ENCODE measurements around the gene PTPRZ1.

DNA sequence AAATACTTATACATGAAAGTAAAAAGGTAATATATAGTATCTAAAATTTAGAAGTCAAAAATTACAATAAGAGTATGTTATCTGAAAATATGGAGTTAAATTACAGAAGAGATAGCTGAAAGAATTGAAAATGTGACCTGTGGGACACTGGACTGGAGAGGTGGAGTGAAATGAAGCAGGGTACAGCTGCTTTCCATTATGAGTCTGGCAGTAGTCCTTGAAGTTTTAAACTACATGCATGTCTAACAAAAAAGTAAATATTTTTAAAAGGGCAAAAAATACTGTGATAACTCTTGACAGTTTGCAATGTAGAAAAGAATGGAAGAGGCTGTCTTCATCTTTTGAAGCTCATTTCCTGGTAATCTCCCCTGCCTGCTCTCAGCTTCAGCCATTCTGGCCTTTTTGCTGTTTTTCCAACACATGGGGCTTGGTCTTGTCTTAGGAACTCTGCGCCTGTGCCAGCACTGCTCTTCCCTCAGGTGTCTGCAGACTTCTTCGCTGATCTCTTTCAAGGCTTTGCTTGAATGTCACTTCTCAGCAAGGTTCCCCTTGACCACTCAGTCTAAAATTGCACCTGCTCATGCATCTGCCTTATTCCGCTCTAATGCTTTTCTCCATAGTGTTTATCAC is 36.9 kb downstream of the PTPRZ1 start:
- TF ChIP-seq, protein P1, sequence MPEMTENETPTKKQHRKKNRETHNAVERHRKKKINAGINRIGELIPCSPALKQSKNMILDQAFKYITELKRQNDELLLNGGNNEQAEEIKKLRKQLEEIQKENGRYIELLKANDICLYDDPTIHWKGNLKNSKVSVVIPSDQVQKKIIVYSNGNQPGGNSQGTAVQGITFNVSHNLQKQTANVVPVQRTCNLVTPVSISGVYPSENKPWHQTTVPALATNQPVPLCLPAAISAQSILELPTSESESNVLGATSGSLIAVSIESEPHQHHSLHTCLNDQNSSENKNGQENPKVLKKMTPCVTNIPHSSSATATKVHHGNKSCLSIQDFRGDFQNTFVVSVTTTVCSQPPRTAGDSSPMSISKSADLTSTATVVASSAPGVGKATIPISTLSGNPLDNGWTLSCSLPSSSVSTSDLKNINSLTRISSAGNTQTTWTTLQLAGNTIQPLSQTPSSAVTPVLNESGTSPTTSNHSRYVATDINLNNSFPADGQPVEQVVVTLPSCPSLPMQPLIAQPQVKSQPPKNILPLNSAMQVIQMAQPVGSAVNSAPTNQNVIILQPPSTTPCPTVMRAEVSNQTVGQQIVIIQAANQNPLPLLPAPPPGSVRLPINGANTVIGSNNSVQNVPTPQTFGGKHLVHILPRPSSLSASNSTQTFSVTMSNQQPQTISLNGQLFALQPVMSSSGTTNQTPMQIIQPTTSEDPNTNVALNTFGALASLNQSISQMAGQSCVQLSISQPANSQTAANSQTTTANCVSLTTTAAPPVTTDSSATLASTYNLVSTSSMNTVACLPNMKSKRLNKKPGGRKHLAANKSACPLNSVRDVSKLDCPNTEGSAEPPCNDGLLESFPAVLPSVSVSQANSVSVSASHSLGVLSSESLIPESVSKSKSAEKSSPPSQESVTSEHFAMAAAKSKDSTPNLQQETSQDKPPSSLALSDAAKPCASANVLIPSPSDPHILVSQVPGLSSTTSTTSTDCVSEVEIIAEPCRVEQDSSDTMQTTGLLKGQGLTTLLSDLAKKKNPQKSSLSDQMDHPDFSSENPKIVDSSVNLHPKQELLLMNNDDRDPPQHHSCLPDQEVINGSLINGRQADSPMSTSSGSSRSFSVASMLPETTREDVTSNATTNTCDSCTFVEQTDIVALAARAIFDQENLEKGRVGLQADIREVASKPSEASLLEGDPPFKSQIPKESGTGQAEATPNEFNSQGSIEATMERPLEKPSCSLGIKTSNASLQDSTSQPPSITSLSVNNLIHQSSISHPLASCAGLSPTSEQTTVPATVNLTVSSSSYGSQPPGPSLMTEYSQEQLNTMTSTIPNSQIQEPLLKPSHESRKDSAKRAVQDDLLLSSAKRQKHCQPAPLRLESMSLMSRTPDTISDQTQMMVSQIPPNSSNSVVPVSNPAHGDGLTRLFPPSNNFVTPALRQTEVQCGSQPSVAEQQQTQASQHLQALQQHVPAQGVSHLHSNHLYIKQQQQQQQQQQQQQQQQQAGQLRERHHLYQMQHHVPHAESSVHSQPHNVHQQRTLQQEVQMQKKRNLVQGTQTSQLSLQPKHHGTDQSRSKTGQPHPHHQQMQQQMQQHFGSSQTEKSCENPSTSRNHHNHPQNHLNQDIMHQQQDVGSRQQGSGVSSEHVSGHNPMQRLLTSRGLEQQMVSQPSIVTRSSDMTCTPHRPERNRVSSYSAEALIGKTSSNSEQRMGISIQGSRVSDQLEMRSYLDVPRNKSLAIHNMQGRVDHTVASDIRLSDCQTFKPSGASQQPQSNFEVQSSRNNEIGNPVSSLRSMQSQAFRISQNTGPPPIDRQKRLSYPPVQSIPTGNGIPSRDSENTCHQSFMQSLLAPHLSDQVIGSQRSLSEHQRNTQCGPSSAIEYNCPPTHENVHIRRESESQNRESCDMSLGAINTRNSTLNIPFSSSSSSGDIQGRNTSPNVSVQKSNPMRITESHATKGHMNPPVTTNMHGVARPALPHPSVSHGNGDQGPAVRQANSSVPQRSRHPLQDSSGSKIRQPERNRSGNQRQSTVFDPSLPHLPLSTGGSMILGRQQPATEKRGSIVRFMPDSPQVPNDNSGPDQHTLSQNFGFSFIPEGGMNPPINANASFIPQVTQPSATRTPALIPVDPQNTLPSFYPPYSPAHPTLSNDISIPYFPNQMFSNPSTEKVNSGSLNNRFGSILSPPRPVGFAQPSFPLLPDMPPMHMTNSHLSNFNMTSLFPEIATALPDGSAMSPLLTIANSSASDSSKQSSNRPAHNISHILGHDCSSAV (CRISPR knock-in tag; IDR thresholded peaks at IDR 0.05; ENCODE audit: borderline replicate concordance) = no peak
- TF ChIP-seq ZNF781 (CRISPR knock-in tag; IDR thresholded peaks at IDR 0.05; ENCODE audit: borderline replicate concordance, not compliant biosample characterization) (no peak), ZNF230 (CRISPR knock-in tag; IDR thresholded peaks at IDR 0.05) (no peak), MZF1 (CRISPR knock-in tag; IDR thresholded peaks at IDR 0.05; ENCODE audit: borderline replicate concordance) (no peak), SRF (IDR thresholded peaks at IDR 0.05; ENCODE audit: low read depth, low read length) (no peak), MTA1 (CRISPR knock-in tag; IDR thresholded peaks at IDR 0.05; ENCODE audit: borderline replicate concordance) (no peak)
- TF ChIP-seq, protein P2, sequence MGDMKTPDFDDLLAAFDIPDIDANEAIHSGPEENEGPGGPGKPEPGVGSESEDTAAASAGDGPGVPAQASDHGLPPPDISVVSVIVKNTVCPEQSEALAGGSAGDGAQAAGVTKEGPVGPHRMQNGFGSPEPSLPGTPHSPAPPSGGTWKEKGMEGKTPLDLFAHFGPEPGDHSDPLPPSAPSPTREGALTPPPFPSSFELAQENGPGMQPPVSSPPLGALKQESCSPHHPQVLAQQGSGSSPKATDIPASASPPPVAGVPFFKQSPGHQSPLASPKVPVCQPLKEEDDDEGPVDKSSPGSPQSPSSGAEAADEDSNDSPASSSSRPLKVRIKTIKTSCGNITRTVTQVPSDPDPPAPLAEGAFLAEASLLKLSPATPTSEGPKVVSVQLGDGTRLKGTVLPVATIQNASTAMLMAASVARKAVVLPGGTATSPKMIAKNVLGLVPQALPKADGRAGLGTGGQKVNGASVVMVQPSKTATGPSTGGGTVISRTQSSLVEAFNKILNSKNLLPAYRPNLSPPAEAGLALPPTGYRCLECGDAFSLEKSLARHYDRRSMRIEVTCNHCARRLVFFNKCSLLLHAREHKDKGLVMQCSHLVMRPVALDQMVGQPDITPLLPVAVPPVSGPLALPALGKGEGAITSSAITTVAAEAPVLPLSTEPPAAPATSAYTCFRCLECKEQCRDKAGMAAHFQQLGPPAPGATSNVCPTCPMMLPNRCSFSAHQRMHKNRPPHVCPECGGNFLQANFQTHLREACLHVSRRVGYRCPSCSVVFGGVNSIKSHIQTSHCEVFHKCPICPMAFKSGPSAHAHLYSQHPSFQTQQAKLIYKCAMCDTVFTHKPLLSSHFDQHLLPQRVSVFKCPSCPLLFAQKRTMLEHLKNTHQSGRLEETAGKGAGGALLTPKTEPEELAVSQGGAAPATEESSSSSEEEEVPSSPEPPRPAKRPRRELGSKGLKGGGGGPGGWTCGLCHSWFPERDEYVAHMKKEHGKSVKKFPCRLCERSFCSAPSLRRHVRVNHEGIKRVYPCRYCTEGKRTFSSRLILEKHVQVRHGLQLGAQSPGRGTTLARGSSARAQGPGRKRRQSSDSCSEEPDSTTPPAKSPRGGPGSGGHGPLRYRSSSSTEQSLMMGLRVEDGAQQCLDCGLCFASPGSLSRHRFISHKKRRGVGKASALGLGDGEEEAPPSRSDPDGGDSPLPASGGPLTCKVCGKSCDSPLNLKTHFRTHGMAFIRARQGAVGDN (CRISPR knock-in tag; IDR thresholded peaks at IDR 0.05) = no peak
- TF ChIP-seq, protein P3, sequence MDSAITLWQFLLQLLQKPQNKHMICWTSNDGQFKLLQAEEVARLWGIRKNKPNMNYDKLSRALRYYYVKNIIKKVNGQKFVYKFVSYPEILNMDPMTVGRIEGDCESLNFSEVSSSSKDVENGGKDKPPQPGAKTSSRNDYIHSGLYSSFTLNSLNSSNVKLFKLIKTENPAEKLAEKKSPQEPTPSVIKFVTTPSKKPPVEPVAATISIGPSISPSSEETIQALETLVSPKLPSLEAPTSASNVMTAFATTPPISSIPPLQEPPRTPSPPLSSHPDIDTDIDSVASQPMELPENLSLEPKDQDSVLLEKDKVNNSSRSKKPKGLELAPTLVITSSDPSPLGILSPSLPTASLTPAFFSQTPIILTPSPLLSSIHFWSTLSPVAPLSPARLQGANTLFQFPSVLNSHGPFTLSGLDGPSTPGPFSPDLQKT (CRISPR knock-in tag; IDR thresholded peaks at IDR 0.05; ENCODE audit: borderline replicate concordance) = no peak
- TF ChIP-seq, protein P4, sequence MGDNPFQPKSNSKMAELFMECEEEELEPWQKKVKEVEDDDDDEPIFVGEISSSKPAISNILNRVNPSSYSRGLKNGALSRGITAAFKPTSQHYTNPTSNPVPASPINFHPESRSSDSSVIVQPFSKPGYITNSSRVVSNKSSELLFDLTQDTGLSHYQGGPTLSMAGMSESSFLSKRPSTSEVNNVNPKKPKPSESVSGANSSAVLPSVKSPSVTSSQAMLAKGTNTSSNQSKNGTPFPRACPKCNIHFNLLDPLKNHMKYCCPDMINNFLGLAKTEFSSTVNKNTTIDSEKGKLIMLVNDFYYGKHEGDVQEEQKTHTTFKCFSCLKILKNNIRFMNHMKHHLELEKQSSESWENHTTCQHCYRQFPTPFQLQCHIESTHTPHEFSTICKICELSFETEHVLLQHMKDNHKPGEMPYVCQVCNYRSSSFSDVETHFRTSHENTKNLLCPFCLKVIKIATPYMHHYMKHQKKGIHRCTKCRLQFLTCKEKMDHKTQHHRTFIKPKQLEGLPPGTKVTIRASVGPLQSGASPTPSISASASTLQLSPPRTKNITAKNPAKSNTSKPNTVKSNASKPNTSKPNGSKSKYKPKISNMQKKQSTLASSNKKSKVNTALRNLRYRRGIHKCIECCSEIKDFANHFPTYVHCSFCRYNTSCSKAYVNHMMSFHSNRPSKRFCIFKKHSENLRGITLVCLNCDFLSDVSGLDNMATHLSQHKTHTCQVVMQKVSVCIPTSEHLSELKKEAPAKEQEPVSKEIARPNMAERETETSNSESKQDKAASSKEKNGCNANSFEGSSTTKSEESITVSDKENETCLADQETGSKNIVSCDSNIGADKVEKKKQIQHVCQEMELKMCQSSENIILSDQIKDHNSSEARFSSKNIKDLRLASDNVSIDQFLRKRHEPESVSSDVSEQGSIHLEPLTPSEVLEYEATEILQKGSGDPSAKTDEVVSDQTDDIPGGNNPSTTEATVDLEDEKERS (CRISPR knock-in tag; IDR thresholded peaks at IDR 0.05) = no peak
